T-helper 1 cell (primary cell): Measurements from ENCODE around the gene PCDHB3.
"Not testable (repeated sequence)": the region's sequence is repeated elsewhere in the genome, so short reads cannot be mapped to it uniquely, and the experiment has no call there.

ENCODE experiments used
- DNase-seq, 5 donors: peaks; one replicate each; pipeline ENCODE4 v3.0.0-alpha.2; 2012 to 2020

The PCDHB3 gene

DNA sequence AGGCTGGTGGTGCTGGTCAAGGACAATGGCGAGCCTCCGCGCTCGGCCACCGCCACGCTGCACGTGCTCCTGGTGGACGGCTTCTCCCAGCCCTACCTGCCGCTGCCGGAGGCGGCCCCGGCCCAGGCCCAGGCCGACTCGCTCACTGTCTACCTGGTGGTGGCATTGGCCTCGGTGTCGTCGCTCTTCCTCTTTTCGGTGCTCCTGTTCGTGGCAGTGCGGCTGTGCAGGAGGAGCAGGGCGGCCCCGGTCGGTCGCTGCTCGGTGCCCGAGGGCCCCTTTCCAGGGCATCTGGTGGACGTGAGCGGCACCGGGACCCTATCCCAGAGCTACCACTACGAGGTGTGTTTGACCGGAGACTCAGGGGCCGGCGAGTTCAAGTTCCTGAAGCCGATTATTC, 37.1 kb downstream of the PCDHB3 start:
- not testable (repeated sequence) for DNase-seq

DNA sequence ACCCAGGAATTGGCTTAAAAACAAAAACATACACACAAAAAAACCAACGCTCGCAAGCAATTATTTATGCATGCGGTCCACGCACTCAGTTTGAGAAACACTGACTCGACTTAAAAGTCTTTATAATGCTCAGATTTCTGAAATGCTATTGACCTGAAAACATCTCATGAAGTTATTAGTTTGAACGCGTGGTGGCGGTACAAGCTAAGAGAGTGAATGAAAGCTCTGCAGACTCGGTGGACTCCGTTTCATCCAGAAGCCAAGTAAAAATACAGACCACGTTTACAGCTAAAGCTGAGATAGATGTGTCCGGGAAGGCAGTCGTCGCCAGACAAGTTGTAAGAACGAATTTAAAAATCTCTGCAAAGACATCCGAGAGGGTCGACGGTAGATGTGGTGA, 49.5 kb downstream of the PCDHB3 start, which contains the start of gene PCDHB6:
Gene PCDHB6, plus strand, starts transcription at position 246 of the 400 bp plus-strand sequence. CDS start 201 bp downstream, outside the sequence.
- DNase-seq: no peak

DNA sequence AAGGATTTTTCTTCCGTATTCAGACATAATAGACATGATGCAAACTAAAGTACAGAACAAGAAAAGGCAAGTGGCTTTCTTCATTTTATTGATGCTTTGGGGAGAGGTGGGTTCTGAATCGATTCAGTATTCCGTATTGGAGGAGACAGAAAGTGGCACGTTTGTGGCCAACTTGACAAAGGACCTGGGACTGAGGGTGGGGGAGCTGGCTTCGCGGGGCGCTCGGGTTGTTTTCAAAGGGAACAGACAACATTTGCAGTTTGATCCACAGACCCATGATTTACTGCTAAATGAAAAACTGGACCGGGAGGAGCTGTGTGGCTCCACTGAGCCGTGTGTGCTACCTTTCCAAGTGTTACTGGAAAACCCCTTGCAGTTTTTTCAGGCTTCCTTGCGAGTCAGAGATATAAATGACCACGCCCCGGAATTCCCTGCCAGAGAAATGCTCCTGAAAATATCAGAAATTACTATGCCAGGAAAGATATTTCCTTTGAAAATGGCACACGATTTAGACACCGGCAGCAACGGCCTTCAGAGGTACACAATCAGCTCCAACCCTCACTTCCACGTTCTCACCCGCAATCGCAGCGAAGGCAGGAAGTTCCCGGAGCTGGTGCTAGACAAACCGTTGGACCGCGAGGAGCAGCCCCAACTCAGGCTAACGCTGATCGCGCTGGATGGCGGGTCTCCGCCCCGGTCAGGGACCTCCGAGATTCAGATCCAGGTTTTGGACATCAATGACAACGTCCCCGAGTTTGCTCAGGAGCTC, 50.1 kb downstream of the PCDHB3 start:
- no peak for DNase-seq

DNA sequence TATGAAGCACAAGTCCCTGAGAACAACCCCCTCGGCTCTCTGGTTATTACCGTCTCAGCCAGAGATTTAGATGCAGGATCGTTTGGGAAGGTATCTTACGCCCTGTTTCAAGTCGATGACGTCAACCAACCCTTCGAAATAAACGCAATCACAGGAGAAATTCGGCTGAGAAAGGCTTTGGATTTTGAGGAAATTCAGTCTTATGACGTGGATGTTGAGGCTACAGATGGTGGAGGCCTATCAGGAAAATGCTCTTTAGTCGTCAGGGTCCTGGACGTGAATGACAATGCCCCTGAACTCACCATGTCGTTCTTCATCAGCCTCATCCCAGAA, 50.7 kb downstream of the PCDHB3 start:
- DNase-seq: no peak

DNA sequence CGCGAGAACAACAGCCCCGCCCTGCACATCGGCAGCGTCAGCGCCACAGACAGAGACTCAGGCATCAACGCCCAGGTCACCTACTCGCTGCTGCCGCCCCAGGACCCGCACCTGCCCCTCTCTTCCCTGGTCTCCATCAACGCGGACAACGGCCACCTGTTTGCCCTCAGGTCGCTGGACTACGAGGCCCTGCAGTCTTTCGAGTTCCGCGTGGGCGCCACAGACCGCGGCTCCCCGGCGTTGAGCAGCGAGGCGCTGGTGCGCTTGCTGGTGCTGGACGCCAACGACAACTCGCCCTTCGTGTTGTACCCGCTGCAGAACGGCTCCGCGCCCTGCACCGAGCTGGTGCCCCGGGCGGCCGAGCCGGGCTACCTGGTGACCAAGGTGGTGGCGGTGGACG, 51.4 kb downstream of the PCDHB3 start:
- not testable (repeated sequence) for DNase-seq

DNA sequence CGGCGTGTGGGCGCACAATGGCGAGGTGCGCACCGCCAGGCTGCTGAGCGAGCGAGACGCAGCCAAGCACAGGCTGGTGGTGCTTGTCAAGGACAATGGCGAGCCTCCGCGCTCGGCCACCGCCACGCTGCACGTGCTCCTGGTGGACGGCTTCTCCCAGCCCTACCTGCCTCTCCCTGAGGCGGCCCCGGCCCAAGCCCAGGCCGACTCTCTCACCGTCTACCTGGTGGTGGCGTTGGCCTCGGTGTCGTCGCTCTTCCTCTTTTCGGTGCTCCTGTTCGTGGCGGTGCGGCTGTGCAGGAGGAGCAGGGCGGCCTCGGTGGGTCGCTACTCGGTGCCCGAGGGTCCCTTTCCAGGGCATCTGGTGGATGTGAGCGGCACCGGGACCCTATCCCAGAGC, 51.8 kb downstream of the PCDHB3 start:
- DNase-seq: not testable (repeated sequence)
